ENCODE data around the gene GAPT. TPM values are rescaled to one million over a fixed set of nuclear protein-coding genes. Genes with fewer than 3 reads are reported as not detected.

Gene GAPT
- total RNA-seq, 4 donors from 2014 or later = 2.1 TPM; not detected in 3

- H3K36me3 ChIP-seq = no peaks in the 10 kb centered on the region
- no peak overlapping the region for H3K27ac ChIP-seq
- no peaks in the 10 kb centered on the region for H3K4me1 ChIP-seq
- no peak overlapping the region for H3K4me3 ChIP-seq
- TF ChIP-seq POLR2A (IDR thresholded peaks at IDR 0.05) = no peak
- no peak for TF ChIP-seq EP300 (IDR thresholded peaks at IDR 0.05)
- no peak for TF ChIP-seq CTCF (IDR thresholded peaks at IDR 0.05)
- no peaks in the 10 kb centered on the region for H3K27me3 ChIP-seq
- H3K9me3 ChIP-seq = no peaks in the 10 kb centered on the region
- DNase-seq (ENCODE audit: low spot score in 2 of 2) = no peak
- 52 to 55% methylated on average over 2 of the region's 2 CpGs for WGBS, 2 donors
Observed at GRCh38 chr5:58505971-58506640, 14.9 kb downstream of the GAPT start.

GRCh38 chr5:58507715-58508114, 16.5 kb downstream of the GAPT start:
- H3K9me3 ChIP-seq = peaks cover 0 to 3% (median 0%) of the 10 kb centered on the region in 4 donors
- no peak overlapping the region for H3K4me3 ChIP-seq
- H3K4me1 ChIP-seq = no peaks in the 10 kb centered on the region
- no peaks in the 10 kb centered on the region for H3K36me3 ChIP-seq
- TF ChIP-seq POLR2A (IDR thresholded peaks at IDR 0.05) (no peak), CTCF (IDR thresholded peaks at IDR 0.05) (no peak), EP300 (IDR thresholded peaks at IDR 0.05) (no peak)
- WGBS, 2 donors = 63 to 65% methylated on average over 4 of the region's 4 CpGs
- H3K27ac ChIP-seq = no peak overlapping the region
- no peaks in the 10 kb centered on the region for H3K27me3 ChIP-seq
- no peak for DNase-seq (ENCODE audit: low spot score in 2 of 2)

- peaks cover 0 to 41% (median 7%) of the 10 kb centered on the region in 4 donors for H3K9me3 ChIP-seq
- H3K4me3 ChIP-seq = no peak overlapping the region
- no peak for DNase-seq (ENCODE audit: low spot score in 2 of 2)
- TF ChIP-seq CTCF (IDR thresholded peaks at IDR 0.05) (no peak), POLR2A (IDR thresholded peaks at IDR 0.05) (no peak), EP300 (IDR thresholded peaks at IDR 0.05) (no peak)
- H3K27ac ChIP-seq = no peak overlapping the region
- H3K27me3 ChIP-seq = no peaks in the 10 kb centered on the region
- H3K4me1 ChIP-seq = no peaks in the 10 kb centered on the region
- H3K36me3 ChIP-seq = no peaks in the 10 kb centered on the region
Observed at GRCh38 chr5:58517198-58517597, 26.0 kb downstream of the GAPT start.

GRCh38 chr5:58523956-58524355, 32.7 kb downstream of the GAPT start:
- no peaks in the 10 kb centered on the region for H3K27me3 ChIP-seq
- no peak overlapping the region for H3K4me3 ChIP-seq
- H3K9me3 ChIP-seq = no peaks in the 10 kb centered on the region
- no peak for TF ChIP-seq CTCF (IDR thresholded peaks at IDR 0.05)
- TF ChIP-seq EP300 (IDR thresholded peaks at IDR 0.05) = no peak
- TF ChIP-seq POLR2A (IDR thresholded peaks at IDR 0.05) = no peak
- no peaks in the 10 kb centered on the region for H3K36me3 ChIP-seq
- no peak for DNase-seq (ENCODE audit: low spot score in 2 of 2)
- H3K4me1 ChIP-seq = peaks cover 0 to 11% (median 0%) of the 10 kb centered on the region in 4 donors
- peak overlapping the region in 1 of 4 donors; percentile 65 for H3K27ac ChIP-seq

DNA sequence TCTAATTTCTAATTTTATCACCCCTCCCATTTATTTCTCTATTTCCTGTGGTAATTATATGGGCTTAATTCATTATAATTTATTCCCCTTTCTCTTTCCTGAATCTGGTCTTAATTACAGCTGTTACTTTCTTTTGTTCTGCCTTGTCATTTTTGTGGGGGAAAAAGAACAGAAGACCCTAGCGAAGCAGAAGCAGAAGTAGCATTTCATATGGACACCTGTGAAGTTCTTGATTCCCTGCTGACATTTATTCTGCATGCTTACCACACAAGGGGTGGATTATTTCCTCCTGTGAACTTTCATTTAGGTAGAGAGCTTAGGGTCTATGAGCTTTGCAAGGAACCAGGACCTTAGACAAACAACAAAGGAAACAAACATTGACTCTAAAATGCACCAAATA, 33.3 kb downstream of the GAPT start:
- Histone ChIP-seq H3K36me3 (no peaks in the 10 kb centered on the region), H3K4me1 (peaks cover 0 to 11% (median 0%) of the 10 kb centered on the region in 4 donors), H3K27me3 (no peaks in the 10 kb centered on the region), H3K9me3 (no peaks in the 10 kb centered on the region), H3K4me3 (no peak overlapping the region), H3K27ac (peak overlapping the region in 1 of 4 donors; percentile 65)
- TF ChIP-seq EP300 (IDR thresholded peaks at IDR 0.05) (no peak), POLR2A (IDR thresholded peaks at IDR 0.05) (no peak), CTCF (IDR thresholded peaks at IDR 0.05) (no peak)
- WGBS, 2 donors = 71 to 90% methylated on average over 1 of the region's 1 CpG
- DNase-seq (ENCODE audit: low spot score in 2 of 2) = no peak

Measured in tibial nerve (tissue), 4 donors.